SU-DHL-6 (cell line): ENCODE measurements around the gene ACSS1.

Experiments
- H2AFZ ChIP-seq: fragments of 200-600 bp; sonication (generic); 2 replicates; pipeline ENCODE4 v1.6.1; 2014; ENCODE audit warnings: low read depth, mild to moderate bottlenecking, moderate library complexity, mixed read lengths, antibody characterized with exemption, low read length; ENCODE audit not compliant: severe bottlenecking
- H3F3A ChIP-seq: fragments of 200-600 bp; shearing (Covaris generic); 2 replicates; pipeline ENCODE4 v1.6.0; 2016; ENCODE audit warnings: antibody characterized with exemption, mild to moderate bottlenecking; ENCODE audit not compliant: insufficient read depth
- H3K27ac ChIP-seq: fragments of 200-600 bp; sonication (generic); 2 replicates; pipeline ENCODE4 v1.5.1; 2016; ENCODE audit warnings: low read depth, mild to moderate bottlenecking, low read length, moderate library complexity, mixed read lengths
- H3K27me3 ChIP-seq: fragments of 200-600 bp; sonication (generic), shearing (Covaris generic); 2 replicates; pipeline ENCODE4 v1.6.0; 2014; ENCODE audit warnings: mild to moderate bottlenecking, low read length
- H3K36me3 ChIP-seq: fragments of 200-600 bp; sonication (generic); 2 replicates; pipeline ENCODE4 v1.6.1; 2014; ENCODE audit warnings: mild to moderate bottlenecking, low read length, mixed read lengths
- H3K4me2 ChIP-seq: fragments of 300-600, 200-600 bp; shearing (Covaris generic), sonication (generic); 2 replicates; pipeline ENCODE4 v1.6.0; 2014; ENCODE audit warnings: low read length, low read depth, mild to moderate bottlenecking; ENCODE audit not compliant: poor library complexity, severe bottlenecking
- H3K4me3 ChIP-seq: fragments of 200-600 bp; sonication (generic); 2 replicates; pipeline ENCODE4 v1.5.1; 2014; ENCODE audit warnings: antibody characterized with exemption, low read length, mild to moderate bottlenecking, mixed read lengths; ENCODE audit not compliant: insufficient read depth, poor library complexity, severe bottlenecking
- H3K79me2 ChIP-seq: fragments of 200-600 bp; sonication (generic); 2 replicates; pipeline ENCODE4 v1.6.1; 2014; ENCODE audit warnings: mild to moderate bottlenecking, low read length, moderate library complexity; ENCODE audit not compliant: insufficient read depth
- H3K9ac ChIP-seq: fragments of 200-600 bp; sonication (generic); 2 replicates; pipeline ENCODE4 v1.7.0; 2014; ENCODE audit warnings: mild to moderate bottlenecking, low read length
- H3K9me2 ChIP-seq: fragments of 200-600 bp; sonication (generic); replicated peaks from 2 replicates; pipeline ENCODE4 v1.6.1; 2014; ENCODE audit warnings: low read length; ENCODE audit not compliant: insufficient read depth
- H3K9me3 ChIP-seq: fragments of 200-600 bp; sonication (generic); 2 replicates; pipeline ENCODE4 v1.6.1; 2014; ENCODE audit warnings: low read length, mixed read lengths; ENCODE audit not compliant: insufficient read depth
- H4K20me1 ChIP-seq: fragments of 200-600 bp; sonication (generic); 2 replicates; pipeline ENCODE4 v1.6.1; 2014; ENCODE audit warnings: low read depth, mild to moderate bottlenecking, antibody characterized with exemption, low read length, moderate library complexity, mixed read lengths
- EZH2phosphoT487 ChIP-seq: fragments of 200-600 bp; sonication (generic), shearing (Covaris generic); conservative IDR thresholded peaks from 2 replicates; pipeline ENCODE4 v1.6.1; 2018; ENCODE audit warnings: mild to moderate bottlenecking, antibody characterized with exemption, low read length, moderate library complexity, mixed read lengths
- TF ChIP-seq, protein P1 (sequence below): fragments of 200-600 bp; sonication (generic); IDR thresholded peaks from one replicate; pipeline ENCODE4 v1.5.1; 2017; ENCODE audit warnings: antibody characterized with exemption, mild to moderate bottlenecking, low read length, moderate library complexity; ENCODE audit not compliant: insufficient read depth, poor library complexity, severe bottlenecking

The ACSS1 gene

DNA sequence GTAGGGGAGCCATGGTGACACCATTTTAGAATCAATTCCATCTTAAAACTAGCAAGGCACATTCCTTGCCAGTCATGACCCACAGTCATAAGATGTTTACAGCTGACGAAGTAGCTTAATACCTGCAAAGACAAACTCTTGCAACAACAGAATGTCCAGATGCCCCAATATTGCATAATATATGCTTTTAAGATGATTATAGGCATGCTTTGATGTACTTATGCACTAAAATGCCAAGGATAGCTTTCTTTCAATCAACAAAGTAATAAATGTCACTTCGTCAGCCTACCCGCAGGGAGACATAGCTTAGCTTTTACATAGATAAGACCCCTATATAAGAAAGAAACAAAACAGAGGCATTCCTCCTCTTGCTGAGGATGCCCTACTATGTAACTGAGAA is 26.7 kb downstream of the ACSS1 start:
- Histone ChIP-seq H3K27me3 (no peaks in the 10 kb centered on the region), H3K79me2 (no peaks in the 10 kb centered on the region)
- TF ChIP-seq, protein P1, sequence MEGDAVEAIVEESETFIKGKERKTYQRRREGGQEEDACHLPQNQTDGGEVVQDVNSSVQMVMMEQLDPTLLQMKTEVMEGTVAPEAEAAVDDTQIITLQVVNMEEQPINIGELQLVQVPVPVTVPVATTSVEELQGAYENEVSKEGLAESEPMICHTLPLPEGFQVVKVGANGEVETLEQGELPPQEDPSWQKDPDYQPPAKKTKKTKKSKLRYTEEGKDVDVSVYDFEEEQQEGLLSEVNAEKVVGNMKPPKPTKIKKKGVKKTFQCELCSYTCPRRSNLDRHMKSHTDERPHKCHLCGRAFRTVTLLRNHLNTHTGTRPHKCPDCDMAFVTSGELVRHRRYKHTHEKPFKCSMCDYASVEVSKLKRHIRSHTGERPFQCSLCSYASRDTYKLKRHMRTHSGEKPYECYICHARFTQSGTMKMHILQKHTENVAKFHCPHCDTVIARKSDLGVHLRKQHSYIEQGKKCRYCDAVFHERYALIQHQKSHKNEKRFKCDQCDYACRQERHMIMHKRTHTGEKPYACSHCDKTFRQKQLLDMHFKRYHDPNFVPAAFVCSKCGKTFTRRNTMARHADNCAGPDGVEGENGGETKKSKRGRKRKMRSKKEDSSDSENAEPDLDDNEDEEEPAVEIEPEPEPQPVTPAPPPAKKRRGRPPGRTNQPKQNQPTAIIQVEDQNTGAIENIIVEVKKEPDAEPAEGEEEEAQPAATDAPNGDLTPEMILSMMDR = no peak

DNA sequence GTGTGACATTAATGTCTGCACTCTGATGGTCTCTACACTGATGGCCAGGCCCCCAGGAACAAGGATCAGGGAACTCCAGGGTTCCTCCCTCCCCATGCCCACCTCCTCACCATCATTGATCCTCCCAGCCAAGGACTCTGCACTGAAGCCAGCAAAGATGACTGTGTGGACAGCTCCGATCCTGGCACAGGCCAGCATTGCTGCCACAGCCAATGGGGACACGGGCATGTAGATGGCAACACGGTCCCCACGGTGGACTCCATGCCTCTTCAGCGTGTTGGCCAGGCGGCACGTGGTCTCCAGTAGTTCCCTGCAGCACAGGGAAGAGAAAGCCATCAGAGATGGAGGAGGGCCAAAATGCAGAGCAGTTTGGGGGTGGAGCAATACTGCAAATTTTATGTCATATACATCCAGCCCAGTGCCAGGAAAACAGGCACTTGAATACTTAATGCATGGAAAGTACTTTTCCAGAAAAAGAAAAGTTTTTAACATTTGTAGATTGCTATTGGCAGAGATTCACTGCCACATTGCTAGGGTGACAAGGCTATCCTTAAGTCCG is 27.2 kb downstream of the ACSS1 start:
- no peaks in the 10 kb centered on the region for H3K9me2 ChIP-seq
- no peaks in the 10 kb centered on the region for H3K27me3 ChIP-seq
- H3K9ac ChIP-seq = no peak overlapping the region
- no peak overlapping the region for H2AFZ ChIP-seq
- no peaks in the 10 kb centered on the region for H3F3A ChIP-seq
- TF ChIP-seq, protein P1 = no peak
- TF ChIP-seq EZH2phosphoT487 = no peak
- no peaks in the 10 kb centered on the region for H3K36me3 ChIP-seq
- H3K4me3 ChIP-seq = no peak overlapping the region
- H3K27ac ChIP-seq = no peak overlapping the region
- no peaks in the 10 kb centered on the region for H3K79me2 ChIP-seq
- no peak overlapping the region for H3K4me2 ChIP-seq
- no peaks in the 10 kb centered on the region for H4K20me1 ChIP-seq
- H3K9me3 ChIP-seq = no peaks in the 10 kb centered on the region

More for the DNA sequence above, 26.7 kb downstream of the ACSS1 start:
- H2AFZ ChIP-seq = no peak overlapping the region
- H3K36me3 ChIP-seq = no peaks in the 10 kb centered on the region
- H3K9me3 ChIP-seq = no peaks in the 10 kb centered on the region
- no peaks in the 10 kb centered on the region for H3K9me2 ChIP-seq
- no peaks in the 10 kb centered on the region for H3F3A ChIP-seq
- H4K20me1 ChIP-seq = no peaks in the 10 kb centered on the region
- H3K4me3 ChIP-seq = no peak overlapping the region
- H3K27ac ChIP-seq = no peak overlapping the region
- H3K9ac ChIP-seq = no peak overlapping the region
- no peak overlapping the region for H3K4me2 ChIP-seq

DNA sequence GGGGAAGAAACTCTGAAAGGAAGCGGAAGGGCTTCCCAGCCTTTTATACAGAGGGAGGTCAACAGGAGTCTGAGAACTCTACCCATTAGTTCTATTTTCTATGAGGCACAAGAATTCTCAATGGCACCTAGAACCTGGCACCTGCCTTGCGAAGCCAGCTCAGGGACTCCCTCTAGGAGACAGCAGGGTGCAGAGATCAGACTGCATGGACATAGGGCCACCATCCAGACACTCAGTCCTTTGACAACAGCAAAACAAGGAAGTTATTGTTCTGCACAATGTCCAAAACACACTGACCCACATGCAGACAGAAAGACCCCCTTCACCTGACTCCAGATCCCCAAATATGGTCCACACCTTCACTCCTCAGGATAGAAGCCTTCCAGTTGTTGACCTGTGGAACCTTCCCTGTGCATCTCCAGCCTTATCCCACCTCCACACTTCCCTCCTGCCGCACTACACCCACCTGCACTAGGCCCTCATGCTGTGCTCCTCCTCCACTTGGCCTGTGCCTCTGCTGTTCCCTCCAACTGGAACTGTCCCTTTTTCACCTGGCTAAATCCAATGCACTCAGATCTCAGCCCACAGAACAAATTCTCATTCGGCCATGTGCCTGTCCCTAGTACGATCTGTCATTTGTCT is 27.8 kb downstream of the ACSS1 start:
- no peaks in the 10 kb centered on the region for H3K36me3 ChIP-seq
- H4K20me1 ChIP-seq = no peaks in the 10 kb centered on the region
- no peak overlapping the region for H3K27ac ChIP-seq
- no peak overlapping the region for H3K4me2 ChIP-seq
- H3K27me3 ChIP-seq = no peaks in the 10 kb centered on the region
- H3K79me2 ChIP-seq = no peaks in the 10 kb centered on the region
- TF ChIP-seq, protein P1 = no peak
- no peak for TF ChIP-seq EZH2phosphoT487
- no peak overlapping the region for H3K4me3 ChIP-seq
- H2AFZ ChIP-seq = no peak overlapping the region
- no peak overlapping the region for H3K9ac ChIP-seq
- no peaks in the 10 kb centered on the region for H3K9me2 ChIP-seq
- H3K9me3 ChIP-seq = no peaks in the 10 kb centered on the region
- H3F3A ChIP-seq = no peaks in the 10 kb centered on the region
